NT2/D1 (cell line): Measurements from ENCODE around the gene MLXIP.
"Not testable (repeated sequence)": the region's sequence is repeated elsewhere in the genome, so short reads cannot be mapped to it uniquely, and the experiment has no call there.

Source experiments
- DNase-seq: peaks from one replicate; pipeline ENCODE4 v3.0.0-alpha.2; 2011; ENCODE audit warnings: low read depth, low spot score
- H3K27me3 ChIP-seq: 2 replicates; pipeline ENCODE4 v1.6.0; 2011; ENCODE audit warnings: mild to moderate bottlenecking; ENCODE audit not compliant: insufficient read length, insufficient read depth
- H3K36me3 ChIP-seq: 2 replicates; pipeline ENCODE4 v1.6.1; 2011; ENCODE audit warnings: mild to moderate bottlenecking, low read length, mixed read lengths; ENCODE audit not compliant: insufficient read depth, insufficient read length
- H3K4me1 ChIP-seq: 2 replicates; pipeline ENCODE4 v1.5.1; 2011; ENCODE audit not compliant: insufficient read depth, insufficient read length
- H3K4me3 ChIP-seq: 2 replicates; pipeline ENCODE4 v1.5.1; 2011; ENCODE audit warnings: low read depth; ENCODE audit not compliant: insufficient read length
- H3K9ac ChIP-seq: 2 replicates; pipeline ENCODE4 v1.6.0; 2011; ENCODE audit warnings: low read depth; ENCODE audit not compliant: insufficient read length
- H3K9me3 ChIP-seq: 2 replicates; pipeline ENCODE4 v1.5.1; 2011; ENCODE audit warnings: mild to moderate bottlenecking, low read length; ENCODE audit not compliant: insufficient read depth
- SUZ12 ChIP-seq: IDR thresholded peaks from 2 replicates; pipeline ENCODE4 v1.6.1; 2011; ENCODE audit not compliant: insufficient read length, insufficient read depth; ENCODE audit errors: extremely low read depth
- YY1 ChIP-seq: IDR thresholded peaks from 2 replicates; pipeline ENCODE4 v1.6.1; 2011; ENCODE audit not compliant: insufficient read length, insufficient read depth
- ZNF274 ChIP-seq: IDR thresholded peaks from 2 replicates; pipeline ENCODE4 v1.6.1; 2011; ENCODE audit warnings: mild to moderate bottlenecking, low read depth, low read length

MLXIP gene

DNA sequence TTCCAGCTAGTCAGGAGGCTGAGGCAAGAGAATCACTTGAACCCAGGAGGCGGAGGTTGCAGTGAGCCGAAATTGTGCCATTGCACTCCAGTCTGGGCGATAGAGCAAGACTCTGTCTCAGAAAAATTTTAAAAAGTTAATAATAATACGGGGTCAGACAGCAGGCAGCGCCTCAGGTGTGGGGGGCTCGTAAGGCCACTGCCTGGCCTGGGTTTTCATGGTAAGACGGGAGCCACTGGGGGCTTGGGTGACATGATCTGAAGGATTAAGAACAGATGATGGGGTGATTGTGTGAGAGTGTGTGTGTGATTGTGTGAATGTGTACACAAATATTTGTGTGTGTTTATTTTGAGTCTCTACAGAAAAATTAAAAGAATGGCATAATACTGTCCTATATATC is 33.3 kb upstream of the MLXIP start:
- no peak for TF ChIP-seq ZNF274
- no peak for TF ChIP-seq SUZ12
- no peak for TF ChIP-seq YY1
- no peaks in the 10 kb centered on the region for H3K27me3 ChIP-seq
- no peak overlapping the region for H3K4me3 ChIP-seq
- H3K9ac ChIP-seq = no peak overlapping the region
- peaks cover 23% of the 10 kb centered on the region for H3K9me3 ChIP-seq
- H3K36me3 ChIP-seq = peaks cover 27% of the 10 kb centered on the region
- DNase-seq = no peak
- peaks cover 7% of the 10 kb centered on the region for H3K4me1 ChIP-seq

DNA sequence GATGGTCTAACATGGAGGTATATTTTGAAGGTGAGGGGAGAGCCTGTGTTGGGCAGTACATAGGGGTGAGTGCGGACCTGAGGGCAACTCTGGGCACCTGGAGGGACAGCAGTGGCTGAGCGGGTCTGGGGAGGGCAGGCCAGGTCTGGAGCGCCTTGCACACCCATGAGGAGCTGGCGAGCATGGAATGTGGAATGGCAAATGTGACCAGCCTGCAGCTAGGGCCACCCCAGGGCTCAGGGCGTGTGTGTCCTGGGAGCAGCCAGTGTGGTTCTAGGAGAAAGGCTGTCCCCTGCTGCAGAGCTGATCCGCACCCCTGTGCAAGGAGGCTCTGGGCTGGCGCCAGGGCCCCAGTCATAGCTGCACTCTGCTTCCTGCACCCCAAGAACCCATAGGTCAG is 32.4 kb upstream of the MLXIP start:
- peaks cover 3% of the 10 kb centered on the region for H3K4me1 ChIP-seq
- peaks cover 27% of the 10 kb centered on the region for H3K36me3 ChIP-seq
- TF ChIP-seq YY1 (no peak), SUZ12 (no peak), ZNF274 (no peak)
- no peak overlapping the region for H3K4me3 ChIP-seq
- H3K9me3 ChIP-seq = peaks cover 23% of the 10 kb centered on the region
- H3K9ac ChIP-seq = no peak overlapping the region
- no peak for DNase-seq
- H3K27me3 ChIP-seq = no peaks in the 10 kb centered on the region

DNA sequence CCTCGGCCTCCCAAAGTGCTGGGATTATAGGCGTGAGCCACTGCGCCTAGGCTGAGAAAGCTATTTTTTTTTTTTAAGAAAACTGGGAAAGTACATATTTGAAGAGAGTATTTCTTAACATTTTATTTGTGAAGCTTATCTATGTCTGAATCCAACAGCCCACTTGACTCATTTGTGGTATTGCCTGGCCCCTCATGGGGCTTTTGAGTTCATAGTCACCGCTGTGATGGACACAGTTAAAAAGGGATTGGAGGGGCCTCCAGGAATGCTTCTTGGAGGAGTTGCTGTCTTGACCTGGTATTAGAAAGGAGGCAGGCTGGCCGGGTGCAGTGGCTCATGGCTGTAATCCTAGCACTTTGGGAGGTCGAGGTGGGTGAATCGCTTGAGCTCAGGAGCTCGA is 30.4 kb upstream of the MLXIP start:
- peaks cover 3% of the 10 kb centered on the region for H3K4me1 ChIP-seq
- TF ChIP-seq YY1 = no peak
- TF ChIP-seq SUZ12 = no peak
- no peak for TF ChIP-seq ZNF274
- DNase-seq = no peak
- peaks cover 27% of the 10 kb centered on the region for H3K36me3 ChIP-seq
- H3K27me3 ChIP-seq = no peaks in the 10 kb centered on the region
- peaks cover 23% of the 10 kb centered on the region for H3K9me3 ChIP-seq
- H3K4me3 ChIP-seq = no peak overlapping the region
- H3K9ac ChIP-seq = no peak overlapping the region

DNA sequence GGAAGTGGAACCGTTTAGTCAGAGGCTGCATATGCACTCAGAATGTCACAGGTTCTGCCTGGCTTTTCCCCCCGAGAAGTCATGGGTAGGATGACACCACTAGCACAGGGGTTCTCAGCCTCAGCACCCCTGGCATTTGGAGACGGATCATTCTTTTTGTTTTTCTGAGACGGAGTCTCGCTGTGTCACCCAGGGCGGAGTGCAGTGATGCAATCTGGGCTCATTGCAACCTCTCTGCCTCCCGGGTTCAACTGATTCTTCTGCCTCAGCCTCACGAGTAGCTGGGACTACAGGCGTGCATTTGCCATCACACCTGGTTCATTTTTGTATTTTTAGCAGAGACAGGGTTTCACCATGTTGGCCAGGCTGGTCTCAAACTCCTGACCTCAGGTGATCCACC is 28.7 kb upstream of the MLXIP start:
- peaks cover 3% of the 10 kb centered on the region for H3K4me1 ChIP-seq
- H3K27me3 ChIP-seq = no peaks in the 10 kb centered on the region
- H3K36me3 ChIP-seq = peaks cover 15% of the 10 kb centered on the region
- peaks cover 10% of the 10 kb centered on the region for H3K9me3 ChIP-seq
- no peak overlapping the region for H3K4me3 ChIP-seq
- TF ChIP-seq SUZ12 (no peak), ZNF274 (no peak), YY1 (no peak)
- DNase-seq = no peak
- no peak overlapping the region for H3K9ac ChIP-seq

DNA sequence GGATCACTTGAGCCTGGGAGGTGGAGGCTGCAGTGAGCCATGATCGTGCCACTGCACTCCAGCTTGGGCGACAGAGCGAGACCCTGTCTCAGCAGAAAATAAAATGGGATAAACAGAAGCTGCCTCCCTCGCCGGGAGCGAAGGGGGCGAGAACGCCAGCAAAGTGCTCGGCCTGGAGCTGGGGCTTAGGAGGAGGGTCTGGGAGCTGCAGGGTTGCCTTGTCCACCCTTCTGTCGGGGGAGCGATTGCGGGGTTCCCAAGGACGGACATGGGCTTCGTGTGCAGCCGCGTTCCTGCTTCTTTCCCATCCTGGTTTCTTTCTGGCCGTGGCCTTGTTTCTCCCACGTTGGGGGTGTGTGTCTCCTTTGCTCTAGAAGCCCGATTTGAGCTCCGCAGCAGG is 27.9 kb upstream of the MLXIP start:
- no peaks in the 10 kb centered on the region for H3K27me3 ChIP-seq
- H3K36me3 ChIP-seq = peaks cover 19% of the 10 kb centered on the region
- DNase-seq = no peak

DNA sequence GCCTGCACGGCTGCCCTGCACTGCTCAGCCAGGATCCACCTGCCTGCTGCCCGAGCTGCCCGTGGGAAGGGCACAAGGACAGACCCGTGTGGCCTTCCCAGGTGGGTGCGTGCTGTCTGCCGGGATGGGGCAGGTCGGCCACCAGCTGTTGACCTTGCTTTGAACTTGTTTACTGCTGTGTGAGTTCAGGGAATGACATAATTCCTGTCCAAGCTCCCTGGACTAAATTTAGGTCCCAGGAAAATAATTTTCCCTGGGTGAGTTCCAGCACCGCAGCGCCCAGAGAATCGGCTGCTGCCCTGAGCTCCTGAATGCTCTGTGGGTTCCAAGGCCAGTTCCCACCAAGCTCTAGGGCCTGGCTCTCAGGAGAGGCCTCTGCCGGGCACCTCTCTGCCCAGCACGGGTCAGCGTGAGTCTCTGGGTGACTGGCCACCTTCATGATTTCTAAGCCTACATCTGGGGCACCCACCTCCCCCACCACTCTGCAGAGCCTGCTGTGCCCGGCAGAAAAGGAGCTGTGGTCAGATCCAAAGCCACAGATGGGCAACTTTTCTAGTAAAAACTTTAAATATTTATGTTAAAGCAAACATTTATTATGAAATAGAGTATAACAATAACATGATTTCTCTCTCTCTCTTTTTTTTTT is 27.2 kb upstream of the MLXIP start:
- DNase-seq = no peak
- peaks cover 13% of the 10 kb centered on the region for H3K36me3 ChIP-seq
- H3K9ac ChIP-seq = no peak overlapping the region

More for the DNA sequence above, 27.9 kb upstream of the MLXIP start:
- no peak overlapping the region for H3K4me3 ChIP-seq
- peaks cover 1% of the 10 kb centered on the region for H3K9me3 ChIP-seq
- H3K9ac ChIP-seq = no peak overlapping the region
- TF ChIP-seq YY1 (no peak), ZNF274 (no peak), SUZ12 (no peak)
- H3K4me1 ChIP-seq = peaks cover 3% of the 10 kb centered on the region

DNA sequence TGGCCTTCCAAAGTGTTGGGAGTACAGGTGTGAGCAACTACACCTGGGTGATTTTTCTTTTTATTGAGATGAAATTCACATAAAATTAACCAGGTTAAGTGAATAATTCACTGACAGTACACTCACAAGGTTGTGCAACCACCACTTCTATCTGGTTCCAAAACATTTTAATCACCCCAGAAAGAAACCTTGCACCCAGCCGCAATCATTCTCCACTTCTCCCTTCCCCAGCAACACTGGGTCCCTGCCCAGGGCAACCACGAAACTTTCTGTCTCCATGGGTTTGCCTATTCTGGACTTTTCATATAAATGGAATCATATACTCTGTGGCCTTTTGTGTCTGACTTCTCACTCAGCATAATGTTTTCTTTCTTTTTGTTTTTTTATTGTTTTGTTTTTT is 26.3 kb upstream of the MLXIP start:
- H3K27me3 ChIP-seq = no peaks in the 10 kb centered on the region
- H3K9me3 ChIP-seq = no peaks in the 10 kb centered on the region
- H3K36me3 ChIP-seq = peaks cover 18% of the 10 kb centered on the region
- no peak overlapping the region for H3K4me3 ChIP-seq
- H3K4me1 ChIP-seq = peaks cover 3% of the 10 kb centered on the region
- no peak for DNase-seq
- no peak overlapping the region for H3K9ac ChIP-seq
- TF ChIP-seq SUZ12 (no peak), YY1 (no peak), ZNF274 (no peak)

More for the DNA sequence above, 27.2 kb upstream of the MLXIP start:
- peaks cover 3% of the 10 kb centered on the region for H3K4me1 ChIP-seq
- H3K9me3 ChIP-seq = no peaks in the 10 kb centered on the region
- H3K27me3 ChIP-seq = no peaks in the 10 kb centered on the region
- no peak for TF ChIP-seq YY1
- no peak for TF ChIP-seq SUZ12
- H3K4me3 ChIP-seq = no peak overlapping the region

DNA sequence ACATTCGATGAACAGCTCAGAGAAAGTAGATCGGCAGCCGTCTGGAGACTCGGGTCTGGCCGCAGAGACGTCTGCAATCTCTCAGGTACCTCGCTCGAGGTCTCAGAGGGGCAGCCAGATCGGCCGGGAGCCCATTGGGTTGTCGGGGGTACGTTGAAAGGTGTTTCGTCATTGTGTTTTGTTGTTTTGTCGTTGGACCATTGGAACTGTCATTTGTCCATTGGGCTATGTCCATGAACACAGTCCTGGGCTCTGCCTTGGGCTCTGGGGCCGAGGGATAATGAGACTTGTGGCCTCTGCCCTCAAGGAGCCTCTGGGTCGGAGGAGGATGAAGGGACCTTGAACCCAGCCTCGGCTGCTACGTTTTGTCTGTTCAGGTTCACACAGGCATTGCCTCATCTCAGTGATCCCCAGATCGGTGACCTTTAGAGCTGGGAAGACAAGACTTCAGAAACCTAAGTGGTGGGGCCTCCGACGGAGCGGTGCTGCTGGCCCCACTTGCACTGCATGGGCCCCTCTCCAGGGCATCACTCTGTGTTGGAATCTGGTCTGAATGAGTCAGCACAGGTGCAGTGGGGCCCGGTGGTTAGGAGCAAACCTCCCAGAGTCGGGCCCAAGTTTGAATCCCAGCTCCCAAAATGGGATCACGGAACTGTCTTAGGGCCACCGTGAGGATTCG is 23.6 kb upstream of the MLXIP start:
- no peak for DNase-seq
- Histone ChIP-seq H3K9ac (no peak overlapping the region), H3K36me3 (peaks cover 35% of the 10 kb centered on the region), H3K4me3 (no peak overlapping the region), H3K4me1 (peaks cover 4% of the 10 kb centered on the region), H3K27me3 (no peaks in the 10 kb centered on the region), H3K9me3 (no peaks in the 10 kb centered on the region)
- no peak for TF ChIP-seq YY1
- TF ChIP-seq SUZ12 = no peak
- TF ChIP-seq ZNF274 = no peak

DNA sequence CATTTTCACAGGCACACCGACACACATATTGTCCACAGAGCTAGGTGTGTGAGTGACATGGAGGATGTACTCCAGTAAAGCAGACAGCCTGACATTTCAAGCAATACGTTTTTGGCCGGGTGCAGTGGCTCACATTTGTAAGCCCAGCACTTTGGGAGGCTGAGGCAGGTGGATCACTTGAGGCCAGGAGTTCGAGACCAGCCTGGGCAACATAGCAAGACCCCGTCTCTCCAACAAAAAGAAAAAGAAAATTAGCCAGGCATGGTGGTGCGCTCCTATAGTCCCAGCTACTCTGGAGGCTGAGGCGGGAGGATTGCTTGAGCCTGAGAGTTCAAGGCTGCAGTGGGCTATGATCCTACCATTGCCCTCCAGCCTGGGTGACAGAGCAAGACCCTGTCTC is 22.1 kb upstream of the MLXIP start:
- not testable (repeated sequence) for H3K4me3 ChIP-seq, DNase-seq, H3K9ac ChIP-seq, H3K4me1 ChIP-seq, H3K9me3 ChIP-seq, H3K27me3 ChIP-seq
- peaks cover 40% of the 10 kb centered on the region for H3K36me3 ChIP-seq
